ENCODE measurements around the gene NLGN2.

GRCh38 chr17:7425756-7426155, 18.1 kb downstream of the NLGN2 start:
- TF ChIP-seq, protein P1, sequence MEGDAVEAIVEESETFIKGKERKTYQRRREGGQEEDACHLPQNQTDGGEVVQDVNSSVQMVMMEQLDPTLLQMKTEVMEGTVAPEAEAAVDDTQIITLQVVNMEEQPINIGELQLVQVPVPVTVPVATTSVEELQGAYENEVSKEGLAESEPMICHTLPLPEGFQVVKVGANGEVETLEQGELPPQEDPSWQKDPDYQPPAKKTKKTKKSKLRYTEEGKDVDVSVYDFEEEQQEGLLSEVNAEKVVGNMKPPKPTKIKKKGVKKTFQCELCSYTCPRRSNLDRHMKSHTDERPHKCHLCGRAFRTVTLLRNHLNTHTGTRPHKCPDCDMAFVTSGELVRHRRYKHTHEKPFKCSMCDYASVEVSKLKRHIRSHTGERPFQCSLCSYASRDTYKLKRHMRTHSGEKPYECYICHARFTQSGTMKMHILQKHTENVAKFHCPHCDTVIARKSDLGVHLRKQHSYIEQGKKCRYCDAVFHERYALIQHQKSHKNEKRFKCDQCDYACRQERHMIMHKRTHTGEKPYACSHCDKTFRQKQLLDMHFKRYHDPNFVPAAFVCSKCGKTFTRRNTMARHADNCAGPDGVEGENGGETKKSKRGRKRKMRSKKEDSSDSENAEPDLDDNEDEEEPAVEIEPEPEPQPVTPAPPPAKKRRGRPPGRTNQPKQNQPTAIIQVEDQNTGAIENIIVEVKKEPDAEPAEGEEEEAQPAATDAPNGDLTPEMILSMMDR (IDR thresholded peaks at IDR 0.05; ENCODE audit: poor library complexity, severe bottlenecking) = no peak
- TF ChIP-seq REST (IDR thresholded peaks at IDR 0.05; ENCODE audit: borderline replicate concordance) = no peak
- no peak for TF ChIP-seq POLR2AphosphoS5 (IDR thresholded peaks at IDR 0.05)
- no peak for TF ChIP-seq EZH2 (IDR thresholded peaks at IDR 0.05; ENCODE audit: borderline replicate concordance, insufficient read depth, low read length, poor library complexity, severe bottlenecking)
- TF ChIP-seq EP300 (conservative IDR thresholded peaks at IDR 0.05; ENCODE audit: poor library complexity, severe bottlenecking) = no peak
- TF ChIP-seq TAF1 (IDR thresholded peaks at IDR 0.05; ENCODE audit: low read depth) = no peak
- no peak for TF ChIP-seq RAD21 (conservative IDR thresholded peaks at IDR 0.05)
